Activated CD4-positive, alpha-beta T cell treated with anti-CD3 and anti-CD28 coated beads, Interleukin-2, amount 10 ng/mL, durations not matched to agents 7 days and 5 days (primary cell): ENCODE data around the gene TENM4. TPM values are rescaled to one million over a fixed set of nuclear protein-coding genes. Genes with fewer than 3 reads are reported as not detected.

Experiments
- CTCF ChIA-PET: fragments of 350-600 bp; sonication (Branson Sonifier 250); formaldehyde crosslinking; loops from one replicate; lab custom pipeline; 2021; ENCODE audit warnings: antibody characterized with exemption; lab: Charles Lee
- POLR2A ChIA-PET: fragments of 350-600 bp; sonication (Branson Sonifier 250); formaldehyde crosslinking; loops from one replicate; lab custom pipeline; 2021; ENCODE audit warnings: antibody characterized with exemption; lab: Charles Lee
- DNase-seq: peaks from one replicate; pipeline ENCODE4 v3.0.0-alpha.2; 2020
- H3K27ac Mint-ChIP-seq: one replicate; pipeline ENCODE4 v1.8.0; 2021; ENCODE audit warnings: mild to moderate bottlenecking, moderate library complexity, mixed read lengths
- H3K27me3 Mint-ChIP-seq: one replicate; pipeline ENCODE4 v1.8.0; 2021; ENCODE audit warnings: mixed read lengths
- H3K36me3 Mint-ChIP-seq: one replicate; pipeline ENCODE4 v1.8.0; 2021; ENCODE audit warnings: low read depth, mixed read lengths
- H3K4me1 Mint-ChIP-seq: one replicate; pipeline ENCODE4 v1.8.0; 2021; ENCODE audit warnings: mixed read lengths
- H3K4me3 Mint-ChIP-seq: one replicate; pipeline ENCODE4 v1.8.0; 2021; ENCODE audit warnings: mild to moderate bottlenecking, moderate library complexity, mixed read lengths
- H3K9me3 Mint-ChIP-seq: one replicate; pipeline ENCODE4 v1.8.0; 2021; ENCODE audit warnings: mixed read lengths
- total RNA-seq, 2 experiments: library from RNA; stranded (reverse); gene quantifications; one replicate each; pipeline ENCODE4 v1.2.3, GENCODE V29; 2021

The TENM4 gene
- total RNA-seq, 2 experiments from 2014 or later, result not detected

- Mint-ChIP-seq H3K4me1 (peaks cover 3% of the 10 kb centered on the region), H3K36me3 (no peaks in the 10 kb centered on the region), H3K27me3 (peaks cover 2% of the 10 kb centered on the region), H3K9me3 (no peaks in the 10 kb centered on the region), H3K27ac (no peak overlapping the region), H3K4me3 (no peak overlapping the region)
- ChIA-PET CTCF (interaction anchor here (0.6 kb wide), 1 partner anchor 80 kb away, joined by 4 read pairs; no protein-coding TSS in a partner anchor), POLR2A (no interaction called here)
- no peak for DNase-seq
Measured at GRCh38 chr11:78727816-78728215, 713.0 kb downstream of the TENM4 start.

GRCh38 chr11:78725200-78725599, 715.6 kb downstream of the TENM4 start:
- H3K27me3 Mint-ChIP-seq, result peaks cover 2% of the 10 kb centered on the region
- peaks cover 5% of the 10 kb centered on the region for H3K4me1 Mint-ChIP-seq
- DNase-seq, result no peak
- no peaks in the 10 kb centered on the region for H3K9me3 Mint-ChIP-seq
- POLR2A ChIA-PET, result no interaction called here
- H3K27ac Mint-ChIP-seq, result no peak overlapping the region
- H3K4me3 Mint-ChIP-seq, result no peak overlapping the region
- H3K36me3 Mint-ChIP-seq, result no peaks in the 10 kb centered on the region
- CTCF ChIA-PET, result no interaction called here

GRCh38 chr11:78722786-78723185, 718.0 kb downstream of the TENM4 start:
- no peak overlapping the region for H3K27ac Mint-ChIP-seq
- CTCF ChIA-PET, result interaction anchor here (1.1 to 1.2 kb wide), 2 partner anchors 9 to 12 kb away, joined by 4 to 5 read pairs; no protein-coding TSS in a partner anchor
- peaks cover 5% of the 10 kb centered on the region for H3K4me1 Mint-ChIP-seq
- POLR2A ChIA-PET, result no interaction called here
- no peaks in the 10 kb centered on the region for H3K36me3 Mint-ChIP-seq
- no peak overlapping the region for H3K4me3 Mint-ChIP-seq
- H3K9me3 Mint-ChIP-seq, result no peaks in the 10 kb centered on the region
- H3K27me3 Mint-ChIP-seq, result peaks cover 14% of the 10 kb centered on the region
- DNase-seq, result no peak

GRCh38 chr11:78720281-78720989, 720.4 kb downstream of the TENM4 start:
- POLR2A ChIA-PET, result no interaction called here
- Mint-ChIP-seq H3K4me1 (peaks cover 5% of the 10 kb centered on the region), H3K36me3 (no peaks in the 10 kb centered on the region), H3K4me3 (no peak overlapping the region), H3K9me3 (no peaks in the 10 kb centered on the region), H3K27me3 (peaks cover 16% of the 10 kb centered on the region), H3K27ac (no peak overlapping the region)
- CTCF ChIA-PET, result no interaction called here
- no peak for DNase-seq

GRCh38 chr11:78717041-78717440, 723.8 kb downstream of the TENM4 start:
- H3K4me3 Mint-ChIP-seq, result no peak overlapping the region
- H3K36me3 Mint-ChIP-seq, result no peaks in the 10 kb centered on the region
- CTCF ChIA-PET, result no interaction called here
- H3K9me3 Mint-ChIP-seq, result no peaks in the 10 kb centered on the region
- peaks cover 14% of the 10 kb centered on the region for H3K27me3 Mint-ChIP-seq
- no peak for DNase-seq
- no peak overlapping the region for H3K27ac Mint-ChIP-seq
- POLR2A ChIA-PET, result no interaction called here
- H3K4me1 Mint-ChIP-seq, result no peaks in the 10 kb centered on the region

- ChIA-PET POLR2A (no interaction called here), CTCF (interaction anchor here (0.9 to 1.6 kb wide), 4 partner anchors 8 to 71 kb away, joined by 3 to 10 read pairs (median 3); no protein-coding TSS in a partner anchor)
- Mint-ChIP-seq H3K4me3 (no peak overlapping the region), H3K27ac (no peak overlapping the region), H3K36me3 (no peaks in the 10 kb centered on the region), H3K9me3 (no peaks in the 10 kb centered on the region), H3K27me3 (peaks cover 14% of the 10 kb centered on the region), H3K4me1 (no peaks in the 10 kb centered on the region)
- peak; percentile 45 for DNase-seq
Measured at GRCh38 chr11:78715639-78716311, 725.1 kb downstream of the TENM4 start.

- Mint-ChIP-seq H3K4me3 (no peak overlapping the region), H3K4me1 (no peaks in the 10 kb centered on the region), H3K9me3 (no peaks in the 10 kb centered on the region), H3K36me3 (no peaks in the 10 kb centered on the region), H3K27ac (no peak overlapping the region), H3K27me3 (peaks cover 9% of the 10 kb centered on the region)
- ChIA-PET POLR2A (no interaction called here), CTCF (interaction anchor here (1.0 to 1.6 kb wide), 3 partner anchors 8 to 69 kb away, joined by 3 to 10 read pairs (median 4); no protein-coding TSS in a partner anchor)
- no peak for DNase-seq
Measured at GRCh38 chr11:78714539-78714938, 726.3 kb downstream of the TENM4 start.

- H3K27me3 Mint-ChIP-seq, result no peaks in the 10 kb centered on the region
- no peak overlapping the region for H3K27ac Mint-ChIP-seq
- H3K36me3 Mint-ChIP-seq, result no peaks in the 10 kb centered on the region
- POLR2A ChIA-PET, result no interaction called here
- no peaks in the 10 kb centered on the region for H3K9me3 Mint-ChIP-seq
- no peak for DNase-seq
- CTCF ChIA-PET, result no interaction called here
- H3K4me3 Mint-ChIP-seq, result no peak overlapping the region
- H3K4me1 Mint-ChIP-seq, result no peaks in the 10 kb centered on the region
Measured at GRCh38 chr11:78711735-78712134, 729.1 kb downstream of the TENM4 start.

GRCh38 chr11:78710417-78710816, 730.4 kb downstream of the TENM4 start:
- POLR2A ChIA-PET, result no interaction called here
- no peak overlapping the region for H3K27ac Mint-ChIP-seq
- no peaks in the 10 kb centered on the region for H3K4me1 Mint-ChIP-seq
- H3K27me3 Mint-ChIP-seq, result no peaks in the 10 kb centered on the region
- CTCF ChIA-PET, result no interaction called here
- DNase-seq, result no peak
- no peaks in the 10 kb centered on the region for H3K9me3 Mint-ChIP-seq
- H3K4me3 Mint-ChIP-seq, result no peak overlapping the region
- H3K36me3 Mint-ChIP-seq, result no peaks in the 10 kb centered on the region

GRCh38 chr11:78708388-78708787, 732.4 kb downstream of the TENM4 start:
- no peaks in the 10 kb centered on the region for H3K4me1 Mint-ChIP-seq
- H3K9me3 Mint-ChIP-seq, result no peaks in the 10 kb centered on the region
- H3K27me3 Mint-ChIP-seq, result no peaks in the 10 kb centered on the region
- H3K27ac Mint-ChIP-seq, result no peak overlapping the region
- ChIA-PET CTCF (no interaction called here), POLR2A (no interaction called here)
- H3K36me3 Mint-ChIP-seq, result no peaks in the 10 kb centered on the region
- no peak overlapping the region for H3K4me3 Mint-ChIP-seq
- no peak for DNase-seq

GRCh38 chr11:78706551-78706950, 734.3 kb downstream of the TENM4 start:
- POLR2A ChIA-PET, result no interaction called here
- H3K4me1 Mint-ChIP-seq, result no peaks in the 10 kb centered on the region

GRCh38 chr11:78704811-78705210, 736.0 kb downstream of the TENM4 start:
- Mint-ChIP-seq H3K36me3 (no peaks in the 10 kb centered on the region), H3K4me3 (no peak overlapping the region), H3K27me3 (peaks cover 2% of the 10 kb centered on the region), H3K9me3 (no peaks in the 10 kb centered on the region), H3K27ac (no peak overlapping the region), H3K4me1 (no peaks in the 10 kb centered on the region)
- no peak for DNase-seq
- CTCF ChIA-PET, result no interaction called here
- POLR2A ChIA-PET, result no interaction called here

More at GRCh38 chr11:78706551-78706950, 734.3 kb downstream of the TENM4 start:
- CTCF ChIA-PET, result interaction anchor here (0.6 to 0.7 kb wide), 2 partner anchors 62 to 1075 kb away, joined by 4 read pairs; no protein-coding TSS in a partner anchor
- no peak for DNase-seq
- Mint-ChIP-seq H3K9me3 (no peaks in the 10 kb centered on the region), H3K27me3 (no peaks in the 10 kb centered on the region), H3K36me3 (no peaks in the 10 kb centered on the region), H3K4me3 (no peak overlapping the region), H3K27ac (no peak overlapping the region)

GRCh38 chr11:78699609-78700135, 741.2 kb downstream of the TENM4 start:
- Mint-ChIP-seq H3K27ac (no peak overlapping the region), H3K9me3 (no peaks in the 10 kb centered on the region), H3K27me3 (peaks cover 18% of the 10 kb centered on the region), H3K36me3 (no peaks in the 10 kb centered on the region), H3K4me3 (no peak overlapping the region), H3K4me1 (no peaks in the 10 kb centered on the region)
- ChIA-PET CTCF (no interaction called here), POLR2A (no interaction called here)
- DNase-seq, result no peak
